CD14-positive monocyte (primary cell): Measurements from ENCODE around the gene PTPN20. TPM values are rescaled to one million over a fixed set of nuclear protein-coding genes. Genes with fewer than 3 reads are reported as not detected.

Source experiments
- DNase-seq, 3 donors: peaks; one replicate each; pipeline ENCODE4 v3.0.0-alpha.2; 2011 to 2022
- H2AFZ ChIP-seq: 2 replicates; pipeline ENCODE4 v1.6.0; 2012; ENCODE audit warnings: mild to moderate bottlenecking, low read depth, low read length, inconsistent platforms; ENCODE audit not compliant: insufficient read depth, poor library complexity, severe bottlenecking
- H3K27ac ChIP-seq, 2 donors: 1 replicate in 1 of 2; 2 replicates in 1 of 2; pipeline ENCODE4 v1.5.1; 2012 to 2013; ENCODE audit warnings: low read length in 2 of 2, control low read depth in 1 of 2, inconsistent platforms in 1 of 2, low read depth in 1 of 2, mild to moderate bottlenecking in 1 of 2
- H3K27me3 ChIP-seq, 2 donors: one replicate each; pipeline versions ENCODE4 v1.6.0 to v1.6.1; 2011 to 2013; ENCODE audit warnings: low read length in 2 of 2; ENCODE audit not compliant: control insufficient read depth in 2 of 2, insufficient read depth in 2 of 2
- H3K36me3 ChIP-seq, 2 donors: replicated peaks in 1 of 2; 1 replicate in 1 of 2; 2 replicates in 1 of 2; pipeline versions ENCODE4 v1.5.1 to v1.6.1; 2012 to 2013; ENCODE audit warnings: low read length in 2 of 2, control low read depth in 1 of 2, inconsistent platforms in 1 of 2, mild to moderate bottlenecking in 1 of 2; ENCODE audit not compliant: insufficient read depth in 2 of 2, control insufficient read depth in 1 of 2
- H3K4me1 ChIP-seq, 2 donors: 1 replicate in 1 of 2; 2 replicates in 1 of 2; pipeline versions ENCODE4 v1.5.1 to v1.6.1; 2012 to 2013; ENCODE audit warnings: low read length in 2 of 2, control low read depth in 1 of 2, inconsistent platforms in 1 of 2, mild to moderate bottlenecking in 1 of 2, moderate library complexity in 1 of 2; ENCODE audit not compliant: insufficient read depth in 2 of 2, control insufficient read depth in 1 of 2
- H3K4me2 ChIP-seq: replicated peaks from 2 replicates; pipeline ENCODE3; 2012; ENCODE audit warnings: low read length, moderate library complexity, mild to moderate bottlenecking; ENCODE audit not compliant: poor library complexity, severe bottlenecking; ENCODE audit errors: extremely low read depth
- H3K4me3 ChIP-seq, 3 experiments: fragments of 200-600 bp in 1 of 3; sonication (generic) in 1 of 3; replicated peaks in 1 of 3; 1 replicate in 2 of 3; 2 replicates in 1 of 3; pipeline ENCODE4 v1.5.1; 2011 to 2013; ENCODE audit warnings: low read length in 3 of 3, mild to moderate bottlenecking in 3 of 3, control low read depth in 2 of 3, low read depth in 2 of 3, inconsistent platforms in 1 of 3, moderate library complexity in 1 of 3
- H3K79me2 ChIP-seq: 2 replicates; pipeline ENCODE4 v1.6.0; 2012; ENCODE audit warnings: mild to moderate bottlenecking, control low read depth, inconsistent platforms, low read length, moderate library complexity; ENCODE audit not compliant: insufficient read depth
- H3K9ac ChIP-seq: 2 replicates; pipeline ENCODE4 v1.6.0; 2017; ENCODE audit warnings: low read length, mild to moderate bottlenecking; ENCODE audit not compliant: insufficient read depth, poor library complexity, severe bottlenecking
- H3K9me3 ChIP-seq, 2 donors: replicated peaks in 1 of 2; 1 replicate in 1 of 2; 2 replicates in 1 of 2; pipeline versions ENCODE4 v1.5.1 to v1.6.1; 2012 to 2013; ENCODE audit warnings: low read length in 2 of 2, control low read depth in 1 of 2; ENCODE audit not compliant: control insufficient read depth in 1 of 2, insufficient read depth in 1 of 2
- H4K20me1 ChIP-seq: 2 replicates; pipeline ENCODE4 v1.6.0; 2012; ENCODE audit warnings: mild to moderate bottlenecking, low read length, control low read depth, moderate library complexity; ENCODE audit not compliant: insufficient read depth
- H3K27ac Mint-ChIP-seq, 7 donors: one replicate each; pipeline ENCODE4 v1.8.0; 2020; ENCODE audit warnings: mild to moderate bottlenecking in 7 of 7, mixed read lengths in 7 of 7, moderate library complexity in 6 of 7, inconsistent platforms in 2 of 7
- H3K27me3 Mint-ChIP-seq, 3 donors: one replicate each; pipeline ENCODE4 v1.8.0; 2021 to 2022; ENCODE audit warnings: low read depth in 3 of 3, mild to moderate bottlenecking in 3 of 3, mixed read lengths in 3 of 3, moderate library complexity in 3 of 3, inconsistent platforms in 1 of 3
- H3K36me3 Mint-ChIP-seq, 2 donors: one replicate each; pipeline ENCODE4 v1.8.0; 2020; ENCODE audit warnings: mixed read lengths in 2 of 2, inconsistent platforms in 1 of 2, mild to moderate bottlenecking in 1 of 2
- H3K4me1 Mint-ChIP-seq: one replicate; pipeline ENCODE4 v1.8.0; 2020; ENCODE audit warnings: mild to moderate bottlenecking, mixed read lengths
- H3K4me3 Mint-ChIP-seq, 2 donors: one replicate each; pipeline ENCODE4 v1.8.0; 2020; ENCODE audit warnings: mild to moderate bottlenecking in 2 of 2, mixed read lengths in 2 of 2, moderate library complexity in 1 of 2
- H3K9me3 Mint-ChIP-seq, 7 donors: one replicate each; pipeline ENCODE4 v1.8.0; 2020 to 2022; ENCODE audit warnings: mixed read lengths in 7 of 7, mild to moderate bottlenecking in 6 of 7, moderate library complexity in 6 of 7, inconsistent platforms in 2 of 7
- WGBS: methylation state at CpG from one replicate; pipeline ENCODE4 v1.1.5; 2013; ENCODE audit warnings: missing lambda C conversion rate; ENCODE audit not compliant: insufficient coverage; 5-methylcytosine and 5-hydroxymethylcytosine counted together
- intact Hi-C, 2 donors: fragments of 100-400 bp; cut with micrococcal nuclease; formaldehyde crosslinking; loops; one replicate each; pipeline versions ENCODE4 v1.15.0 to v1.15.1; 2023
- polyA plus RNA-seq, 3 donors: library from polyadenylated mRNA; depleted of rRNA in 1 of 3; unstranded in 2 of 3; stranded (reverse) in 1 of 3; fragments of 300-500 nt in 2 of 3; fragments of >200 nt in 1 of 3; fragmentation: Illumina TruSeq in 2 of 3; gene quantifications; 1 replicate in 2 of 3; 2 replicates in 1 of 3; pipeline ENCODE4 v1.2.3, GENCODE V29; 2012 to 2021
- TF ChIP-seq, protein P1 (sequence below): fragments of 200-600 bp; IDR thresholded peaks from one replicate; pipeline ENCODE4 v1.8.0; 2022; ENCODE audit warnings: antibody characterized with exemption, mild to moderate bottlenecking

PTPN20 gene
- polyA plus RNA-seq, 3 donors = 0.04 TPM; not detected in 2

DNA sequence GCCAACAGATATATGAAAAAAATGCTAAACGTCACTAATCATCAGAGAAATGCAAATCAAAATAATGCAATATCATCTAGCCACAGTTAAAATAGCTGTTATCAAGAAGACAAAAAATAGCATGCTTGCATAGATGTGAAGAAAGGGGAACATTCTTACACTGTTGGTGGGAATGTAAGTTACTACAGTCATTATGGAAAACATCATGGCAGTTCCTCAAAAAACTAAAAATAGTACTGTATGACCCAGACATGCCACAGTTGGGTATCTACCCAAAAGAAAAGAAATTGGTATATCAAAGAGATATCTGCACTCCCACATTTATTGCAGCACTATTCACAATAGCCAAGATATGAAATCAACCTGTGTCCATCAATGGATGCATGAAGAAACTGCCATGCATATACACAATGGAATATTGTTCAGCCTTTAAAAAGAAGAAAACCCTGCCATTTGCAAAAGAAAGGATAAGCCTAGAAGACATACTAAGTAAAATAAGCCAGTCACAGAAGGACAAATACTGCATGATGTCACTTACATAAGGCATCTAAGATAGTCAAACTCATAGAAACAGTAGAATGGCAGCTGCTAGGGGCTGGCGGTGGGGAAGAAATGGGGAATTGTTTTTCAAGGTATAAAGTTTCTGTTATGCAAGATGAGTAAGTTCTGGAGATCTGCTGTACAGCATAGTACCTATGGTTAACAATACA is 107.0 kb downstream of the PTPN20 start:
- no CpG with 5 or more reads among the region's 2 CpGs for whole genome bisulfite sequencing
- H3K9me3 ChIP-seq = no peaks in the 10 kb centered on the region
- Mint-ChIP-seq H3K4me1 (no peaks in the 10 kb centered on the region), H3K27ac (no peak overlapping the region), H3K36me3 (no peaks in the 10 kb centered on the region), H3K4me3 (no peak overlapping the region), H3K9me3 (peaks cover 0 to 1% (median 0%) of the 10 kb centered on the region in 7 donors), H3K27me3 (no peaks in the 10 kb centered on the region)
- H3K79me2 ChIP-seq = no peaks in the 10 kb centered on the region
- H3K36me3 ChIP-seq = no peaks in the 10 kb centered on the region
- H3K4me2 ChIP-seq = no peak overlapping the region
- H3K27ac ChIP-seq = no peak overlapping the region
- no peak overlapping the region for H3K4me3 ChIP-seq
- intact Hi-C loops = no loop called here
- no peak overlapping the region for H3K9ac ChIP-seq
- TF ChIP-seq, protein P1, sequence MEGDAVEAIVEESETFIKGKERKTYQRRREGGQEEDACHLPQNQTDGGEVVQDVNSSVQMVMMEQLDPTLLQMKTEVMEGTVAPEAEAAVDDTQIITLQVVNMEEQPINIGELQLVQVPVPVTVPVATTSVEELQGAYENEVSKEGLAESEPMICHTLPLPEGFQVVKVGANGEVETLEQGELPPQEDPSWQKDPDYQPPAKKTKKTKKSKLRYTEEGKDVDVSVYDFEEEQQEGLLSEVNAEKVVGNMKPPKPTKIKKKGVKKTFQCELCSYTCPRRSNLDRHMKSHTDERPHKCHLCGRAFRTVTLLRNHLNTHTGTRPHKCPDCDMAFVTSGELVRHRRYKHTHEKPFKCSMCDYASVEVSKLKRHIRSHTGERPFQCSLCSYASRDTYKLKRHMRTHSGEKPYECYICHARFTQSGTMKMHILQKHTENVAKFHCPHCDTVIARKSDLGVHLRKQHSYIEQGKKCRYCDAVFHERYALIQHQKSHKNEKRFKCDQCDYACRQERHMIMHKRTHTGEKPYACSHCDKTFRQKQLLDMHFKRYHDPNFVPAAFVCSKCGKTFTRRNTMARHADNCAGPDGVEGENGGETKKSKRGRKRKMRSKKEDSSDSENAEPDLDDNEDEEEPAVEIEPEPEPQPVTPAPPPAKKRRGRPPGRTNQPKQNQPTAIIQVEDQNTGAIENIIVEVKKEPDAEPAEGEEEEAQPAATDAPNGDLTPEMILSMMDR = no peak
- H3K27me3 ChIP-seq = no peaks in the 10 kb centered on the region
- no peak for DNase-seq
- H3K4me1 ChIP-seq = peaks cover 5 to 7% of the 10 kb centered on the region in 2 donors
- no peaks in the 10 kb centered on the region for H4K20me1 ChIP-seq
- H2AFZ ChIP-seq = no peak overlapping the region

DNA sequence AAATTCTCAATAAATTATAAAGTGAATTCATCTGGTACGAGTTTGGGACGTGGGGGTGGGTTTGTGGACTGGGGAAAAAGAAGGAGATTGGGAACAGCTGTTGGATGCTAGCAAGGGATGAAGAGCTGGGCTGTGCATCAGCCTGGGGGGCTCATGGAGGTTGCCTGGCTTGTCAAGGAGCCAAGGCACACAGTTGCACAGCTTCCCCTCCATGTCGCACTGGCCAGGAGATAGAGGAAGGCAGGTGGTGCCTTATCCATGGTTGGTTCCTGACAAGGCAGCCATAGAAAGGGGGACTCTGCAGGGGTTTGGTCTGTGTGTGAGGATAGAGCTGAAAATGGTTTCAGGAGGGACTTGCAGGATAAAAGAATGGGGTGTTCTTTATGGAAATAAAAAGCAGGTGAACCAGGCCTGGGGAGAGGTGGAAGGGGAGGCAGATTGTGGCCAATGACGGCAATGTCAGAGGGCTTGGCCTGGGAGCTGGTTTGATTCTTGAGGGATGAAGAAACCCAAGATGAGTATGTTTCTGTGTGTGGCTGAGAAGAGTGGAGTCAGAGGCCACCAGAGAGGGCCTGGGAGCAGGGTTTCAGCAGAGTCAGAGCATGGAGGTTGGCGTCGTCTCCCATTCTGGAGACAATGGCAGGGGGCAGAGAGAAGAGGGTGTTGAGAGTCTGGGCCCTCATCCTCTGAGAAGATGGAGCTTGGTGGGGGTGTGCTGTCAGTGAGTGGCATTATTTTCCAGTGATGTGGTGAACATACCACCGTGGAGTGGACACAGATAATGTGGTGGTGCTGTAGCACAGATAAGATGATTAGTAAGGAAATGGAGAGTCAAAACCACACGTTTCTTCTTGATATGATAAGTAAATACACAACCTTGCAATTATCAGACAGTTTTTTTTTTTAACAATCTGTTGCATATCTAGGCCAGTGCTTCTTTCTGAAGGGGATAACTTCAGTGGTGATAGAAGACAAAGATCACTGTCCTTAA is 108.2 kb downstream of the PTPN20 start:
- no peak overlapping the region for H3K4me2 ChIP-seq
- H3K36me3 Mint-ChIP-seq = no peaks in the 10 kb centered on the region
- H3K79me2 ChIP-seq = no peaks in the 10 kb centered on the region
- peaks cover 5 to 7% of the 10 kb centered on the region in 2 donors for H3K4me1 ChIP-seq
- no peaks in the 10 kb centered on the region for H4K20me1 ChIP-seq
- H3K27ac ChIP-seq = no peak overlapping the region
- 60% methylated on average over 6 of the region's 8 CpGs for WGBS
- intact Hi-C loops = no loop called here
- H3K4me3 Mint-ChIP-seq = no peak overlapping the region
- H3K9ac ChIP-seq = no peak overlapping the region
- H3K27ac Mint-ChIP-seq = no peak overlapping the region
- no peaks in the 10 kb centered on the region for H3K9me3 ChIP-seq
- H3K36me3 ChIP-seq = no peaks in the 10 kb centered on the region
- no peaks in the 10 kb centered on the region for H3K27me3 Mint-ChIP-seq
- H3K4me3 ChIP-seq = no peak overlapping the region
- DNase-seq = no peak
- H3K27me3 ChIP-seq = no peaks in the 10 kb centered on the region
- TF ChIP-seq, protein P1 = no peak
- H3K9me3 Mint-ChIP-seq = peaks cover 0 to 1% (median 0%) of the 10 kb centered on the region in 7 donors
- no peak overlapping the region for H2AFZ ChIP-seq
- no peaks in the 10 kb centered on the region for H3K4me1 Mint-ChIP-seq
